ENCODE results near the gene C12orf57.

- TF ChIP-seq, protein P1, sequence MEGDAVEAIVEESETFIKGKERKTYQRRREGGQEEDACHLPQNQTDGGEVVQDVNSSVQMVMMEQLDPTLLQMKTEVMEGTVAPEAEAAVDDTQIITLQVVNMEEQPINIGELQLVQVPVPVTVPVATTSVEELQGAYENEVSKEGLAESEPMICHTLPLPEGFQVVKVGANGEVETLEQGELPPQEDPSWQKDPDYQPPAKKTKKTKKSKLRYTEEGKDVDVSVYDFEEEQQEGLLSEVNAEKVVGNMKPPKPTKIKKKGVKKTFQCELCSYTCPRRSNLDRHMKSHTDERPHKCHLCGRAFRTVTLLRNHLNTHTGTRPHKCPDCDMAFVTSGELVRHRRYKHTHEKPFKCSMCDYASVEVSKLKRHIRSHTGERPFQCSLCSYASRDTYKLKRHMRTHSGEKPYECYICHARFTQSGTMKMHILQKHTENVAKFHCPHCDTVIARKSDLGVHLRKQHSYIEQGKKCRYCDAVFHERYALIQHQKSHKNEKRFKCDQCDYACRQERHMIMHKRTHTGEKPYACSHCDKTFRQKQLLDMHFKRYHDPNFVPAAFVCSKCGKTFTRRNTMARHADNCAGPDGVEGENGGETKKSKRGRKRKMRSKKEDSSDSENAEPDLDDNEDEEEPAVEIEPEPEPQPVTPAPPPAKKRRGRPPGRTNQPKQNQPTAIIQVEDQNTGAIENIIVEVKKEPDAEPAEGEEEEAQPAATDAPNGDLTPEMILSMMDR (conservative IDR thresholded peaks at IDR 0.05; ENCODE audit: low read depth in 2 of 2): no peak
- TF ChIP-seq EZH2 (IDR thresholded peaks at IDR 0.05; ENCODE audit: low read depth, unreplicated experiment) (no peak), POLR2AphosphoS5 (IDR thresholded peaks at IDR 0.05; ENCODE audit: low read depth) (no peak)
Observed at GRCh38 chr12:6896846-6897435, 46.9 kb upstream of the C12orf57 start.
